ENCODE results near the gene OBSCN.

Gene OBSCN

GRCh38 chr1:228336308-228337030 lies 128.6 kb downstream of the OBSCN start:
- Histone ChIP-seq H3K27me3 (ENCODE audit: control insufficient read depth, insufficient read depth, low read length) (no peaks in the 10 kb centered on the region), H3K36me3 (ENCODE audit: control insufficient read depth, insufficient read depth, low read length) (no peaks in the 10 kb centered on the region), H3K4me3 (ENCODE audit: low read length) (no peak overlapping the region), H3K9me3 (ENCODE audit: control insufficient read depth, low read length) (no peaks in the 10 kb centered on the region), H3K4me1 (ENCODE audit: control insufficient read depth, insufficient read depth, low read length) (no peaks in the 10 kb centered on the region), H3K9ac (ENCODE audit: low read length) (no peak overlapping the region)

GRCh38 chr1:228337031-228337564 lies 129.3 kb downstream of the OBSCN start:
- no peak overlapping the region for H3K4me3 ChIP-seq (ENCODE audit: low read length)
- H3K9me3 ChIP-seq (ENCODE audit: control insufficient read depth, low read length), result no peaks in the 10 kb centered on the region
- no peak overlapping the region for H3K9ac ChIP-seq (ENCODE audit: low read length)
- H3K27me3 ChIP-seq (ENCODE audit: control insufficient read depth, insufficient read depth, low read length), result no peaks in the 10 kb centered on the region
- no peaks in the 10 kb centered on the region for H3K4me1 ChIP-seq (ENCODE audit: control insufficient read depth, insufficient read depth, low read length)
- no peaks in the 10 kb centered on the region for H3K36me3 ChIP-seq (ENCODE audit: control insufficient read depth, insufficient read depth, low read length)

- H3K9ac ChIP-seq (ENCODE audit: low read length), result no peak overlapping the region
- H3K36me3 ChIP-seq (ENCODE audit: control insufficient read depth, insufficient read depth, low read length), result no peaks in the 10 kb centered on the region
- no peaks in the 10 kb centered on the region for H3K9me3 ChIP-seq (ENCODE audit: control insufficient read depth, low read length)
- H3K4me3 ChIP-seq (ENCODE audit: low read length), result no peak overlapping the region
- H3K27me3 ChIP-seq (ENCODE audit: control insufficient read depth, insufficient read depth, low read length), result no peaks in the 10 kb centered on the region
- H3K4me1 ChIP-seq (ENCODE audit: control insufficient read depth, insufficient read depth, low read length), result no peaks in the 10 kb centered on the region
Measured at GRCh38 chr1:228337711-228338520, 130.1 kb downstream of the OBSCN start.

- Histone ChIP-seq H3K4me1 (ENCODE audit: control insufficient read depth, insufficient read depth, low read length) (no peaks in the 10 kb centered on the region), H3K9me3 (ENCODE audit: control insufficient read depth, low read length) (no peaks in the 10 kb centered on the region), H3K27me3 (ENCODE audit: control insufficient read depth, insufficient read depth, low read length) (no peaks in the 10 kb centered on the region), H3K36me3 (ENCODE audit: control insufficient read depth, insufficient read depth, low read length) (no peaks in the 10 kb centered on the region), H3K9ac (ENCODE audit: low read length) (no peak overlapping the region), H3K4me3 (ENCODE audit: low read length) (no peak overlapping the region)
Measured at GRCh38 chr1:228338521-228339051, 130.7 kb downstream of the OBSCN start.

GRCh38 chr1:228339059-228339704 lies 131.3 kb downstream of the OBSCN start:
- Histone ChIP-seq H3K9ac (ENCODE audit: low read length) (no peak overlapping the region), H3K9me3 (ENCODE audit: control insufficient read depth, low read length) (no peaks in the 10 kb centered on the region), H3K4me1 (ENCODE audit: control insufficient read depth, insufficient read depth, low read length) (no peaks in the 10 kb centered on the region), H3K36me3 (ENCODE audit: control insufficient read depth, insufficient read depth, low read length) (no peaks in the 10 kb centered on the region), H3K27me3 (ENCODE audit: control insufficient read depth, insufficient read depth, low read length) (no peaks in the 10 kb centered on the region), H3K4me3 (ENCODE audit: low read length) (no peak overlapping the region)

- Histone ChIP-seq H3K4me1 (ENCODE audit: control insufficient read depth, insufficient read depth, low read length) (no peaks in the 10 kb centered on the region), H3K9ac (ENCODE audit: low read length) (no peak overlapping the region), H3K27me3 (ENCODE audit: control insufficient read depth, insufficient read depth, low read length) (no peaks in the 10 kb centered on the region), H3K9me3 (ENCODE audit: control insufficient read depth, low read length) (no peaks in the 10 kb centered on the region), H3K36me3 (ENCODE audit: control insufficient read depth, insufficient read depth, low read length) (no peaks in the 10 kb centered on the region), H3K4me3 (ENCODE audit: low read length) (no peak overlapping the region)
Measured at GRCh38 chr1:228339766-228340685, 132.2 kb downstream of the OBSCN start.

GRCh38 chr1:228340686-228341449 lies 133.0 kb downstream of the OBSCN start:
- Histone ChIP-seq H3K27me3 (ENCODE audit: control insufficient read depth, insufficient read depth, low read length) (no peaks in the 10 kb centered on the region), H3K4me3 (ENCODE audit: low read length) (no peak overlapping the region), H3K9me3 (ENCODE audit: control insufficient read depth, low read length) (no peaks in the 10 kb centered on the region), H3K36me3 (ENCODE audit: control insufficient read depth, insufficient read depth, low read length) (no peaks in the 10 kb centered on the region), H3K4me1 (ENCODE audit: control insufficient read depth, insufficient read depth, low read length) (no peaks in the 10 kb centered on the region), H3K9ac (ENCODE audit: low read length) (no peak overlapping the region)

- Histone ChIP-seq H3K9ac (ENCODE audit: low read length) (no peak overlapping the region), H3K4me3 (ENCODE audit: low read length) (no peak overlapping the region), H3K9me3 (ENCODE audit: control insufficient read depth, low read length) (no peaks in the 10 kb centered on the region), H3K4me1 (ENCODE audit: control insufficient read depth, insufficient read depth, low read length) (no peaks in the 10 kb centered on the region), H3K27me3 (ENCODE audit: control insufficient read depth, insufficient read depth, low read length) (no peaks in the 10 kb centered on the region), H3K36me3 (ENCODE audit: control insufficient read depth, insufficient read depth, low read length) (no peaks in the 10 kb centered on the region)
Measured at GRCh38 chr1:228341450-228341813, 133.6 kb downstream of the OBSCN start.

- Histone ChIP-seq H3K9ac (ENCODE audit: low read length) (no peak overlapping the region), H3K27me3 (ENCODE audit: control insufficient read depth, insufficient read depth, low read length) (no peaks in the 10 kb centered on the region), H3K36me3 (ENCODE audit: control insufficient read depth, insufficient read depth, low read length) (no peaks in the 10 kb centered on the region), H3K9me3 (ENCODE audit: control insufficient read depth, low read length) (no peaks in the 10 kb centered on the region), H3K4me3 (ENCODE audit: low read length) (no peak overlapping the region), H3K4me1 (ENCODE audit: control insufficient read depth, insufficient read depth, low read length) (no peaks in the 10 kb centered on the region)
Measured at GRCh38 chr1:228341814-228342626, 134.2 kb downstream of the OBSCN start.

- H3K9ac ChIP-seq (ENCODE audit: low read length), result no peak overlapping the region
- H3K36me3 ChIP-seq (ENCODE audit: control insufficient read depth, insufficient read depth, low read length), result no peaks in the 10 kb centered on the region
- no peaks in the 10 kb centered on the region for H3K27me3 ChIP-seq (ENCODE audit: control insufficient read depth, insufficient read depth, low read length)
- H3K9me3 ChIP-seq (ENCODE audit: control insufficient read depth, low read length), result no peaks in the 10 kb centered on the region
- H3K4me1 ChIP-seq (ENCODE audit: control insufficient read depth, insufficient read depth, low read length), result no peaks in the 10 kb centered on the region
- H3K4me3 ChIP-seq (ENCODE audit: low read length), result no peak overlapping the region
Measured at GRCh38 chr1:228342627-228343190, 134.9 kb downstream of the OBSCN start.
